GM12864 (cell line): ENCODE measurements around the gene ZNF655.

Experiments
- DNase-seq: peaks from one replicate; pipeline ENCODE4 v3.0.0-alpha.2; 2011; ENCODE audit warnings: low read depth
- H3K4me3 ChIP-seq: 2 replicates; pipeline ENCODE4 v1.5.1; 2011; ENCODE audit warnings: mild to moderate bottlenecking, low read depth, low read length, control low read depth
- CTCF ChIP-seq: IDR thresholded peaks from 2 replicates; pipeline ENCODE4 v1.5.1; 2011; ENCODE audit warnings: low read depth, mild to moderate bottlenecking, moderate library complexity, low read length, control low read depth, inconsistent platforms; ENCODE audit errors: missing control alignments

Gene ZNF655

GRCh38 chr7:99619571-99620130 is 61.2 kb downstream of the ZNF655 start:
- no peak for TF ChIP-seq CTCF
- H3K4me3 ChIP-seq = no peak overlapping the region
- DNase-seq = no peak

GRCh38 chr7:99621271-99621670 is 62.8 kb downstream of the ZNF655 start:
- DNase-seq = no peak
- H3K4me3 ChIP-seq = no peak overlapping the region
- no peak for TF ChIP-seq CTCF

GRCh38 chr7:99622596-99622995 is 64.2 kb downstream of the ZNF655 start:
- no peak for DNase-seq
- no peak overlapping the region for H3K4me3 ChIP-seq
- TF ChIP-seq CTCF = no peak

GRCh38 chr7:99623091-99623693 is 64.8 kb downstream of the ZNF655 start:
- H3K4me3 ChIP-seq = no peak overlapping the region
- no peak for TF ChIP-seq CTCF
- DNase-seq = no peak

- no peak overlapping the region for H3K4me3 ChIP-seq
- TF ChIP-seq CTCF = no peak
These were observed 65.4 kb downstream of the ZNF655 start for GRCh38 chr7:99623702-99624447.

GRCh38 chr7:99624484-99624883 is 66.0 kb downstream of the ZNF655 start:
- no peak for TF ChIP-seq CTCF
- DNase-seq = no peak
- no peak overlapping the region for H3K4me3 ChIP-seq

More at GRCh38 chr7:99623702-99624447, 65.4 kb downstream of the ZNF655 start:
- no peak for DNase-seq

GRCh38 chr7:99625321-99625720 is 66.9 kb downstream of the ZNF655 start:
- no peak for DNase-seq
- H3K4me3 ChIP-seq = no peak overlapping the region
- no peak for TF ChIP-seq CTCF
